Transverse colon (tissue), 4 donors: Measurements from ENCODE around the gene GLA. TPM values are rescaled to one million over a fixed set of nuclear protein-coding genes. Genes with fewer than 3 reads are reported as not detected.
A peak's percentile ranks its signal among the peaks of the same experiment; 100 is the strongest.

Experiments
- DNase-seq: peaks from one replicate; pipeline ENCODE4 v3.0.0-alpha.2; 2019
- H3K27ac ChIP-seq, 4 donors: fragments of 200-600 bp; sonication (generic); 2 replicates each; pipeline ENCODE4 v1.5.1; 2016 to 2018; ENCODE audit warnings: inconsistent platforms in 4 of 4
- H3K27me3 ChIP-seq: fragments of 200-600 bp; sonication (generic); 2 replicates; pipeline ENCODE4 v1.5.1; 2017; ENCODE audit warnings: inconsistent platforms
- H3K36me3 ChIP-seq, 4 donors: fragments of 200-600 bp; sonication (generic); 2 replicates each; pipeline ENCODE4 v1.5.1; 2017 to 2019; ENCODE audit warnings: inconsistent platforms in 4 of 4
- H3K4me1 ChIP-seq, 4 donors: fragments of 200-600 bp; sonication (generic); 2 replicates each; pipeline ENCODE4 v1.5.1; 2017 to 2020; ENCODE audit warnings: inconsistent platforms in 4 of 4
- H3K4me3 ChIP-seq, 4 donors: fragments of 200-600 bp; sonication (generic); 1 replicate in 1 of 4; 2 replicates in 3 of 4; pipeline versions ENCODE4 v1.5.1 to v1.6.1; 2017 to 2019; ENCODE audit warnings: inconsistent platforms in 4 of 4
- H3K9me3 ChIP-seq, 2 donors: fragments of 200-600 bp; sonication (generic); 2 replicates each; pipeline ENCODE4 v1.5.1; 2017 to 2019; ENCODE audit warnings: inconsistent platforms in 2 of 2
- CTCF ChIP-seq, 5 experiments: fragments of 200-600 bp in 3 of 5; fragments of 450-650 bp in 2 of 5; sonication (generic) in 3 of 5; IDR thresholded peaks; 1 replicate in 2 of 5; 2 replicates in 3 of 5; pipeline ENCODE4 v1.5.1; 2016 to 2017; ENCODE audit warnings: antibody characterized with exemption in 5 of 5, inconsistent platforms in 3 of 5, mild to moderate bottlenecking in 2 of 5, moderate library complexity in 1 of 5
- EP300 ChIP-seq: sonication (generic); formaldehyde crosslinking; IDR thresholded peaks from one replicate; pipeline ENCODE4 v1.6.1; 2017; ENCODE audit warnings: antibody characterized with exemption, low read depth
- POLR2A ChIP-seq: fragments of 450-650 bp; IDR thresholded peaks from one replicate; pipeline ENCODE4 v1.6.1; 2016; ENCODE audit warnings: antibody characterized with exemption, mild to moderate bottlenecking, moderate library complexity
- POLR2AphosphoS5 ChIP-seq, 3 donors: sonication (generic); formaldehyde crosslinking; IDR thresholded peaks; one replicate each; pipeline ENCODE4 v1.6.1; 2016; ENCODE audit warnings: antibody characterized with exemption in 3 of 3
- WGBS, 2 donors: methylation state at CpG; one replicate each; pipeline ENCODE4 v1.1.5; 2018; ENCODE audit warnings: low coverage in 1 of 2; 5-methylcytosine and 5-hydroxymethylcytosine counted together
- in situ Hi-C, 4 donors: fragments of 200-750 bp; cut with MboI; loops; one replicate each; pipeline versions ENCODE4 v1.15.0 to v1.15.1; 2017; ENCODE audit warnings: low sequenced_read_pairs in 3 of 4, low pct_ligation_motif_present in 1 of 4, low pct_unique_long_range_greater_than_20kb in 1 of 4
- intact Hi-C: fragments of 100-400 bp; cut with DNase I; formaldehyde crosslinking; loops from one replicate; pipeline ENCODE4 v1.15.1; 2023; ENCODE audit warnings: low total_unique reads
- total RNA-seq, 4 donors: library from RNA; depleted of rRNA; stranded (reverse); fragments of >200 nt; gene quantifications; one replicate each; pipeline ENCODE4 v1.1.0, GENCODE V29; 2016

Gene GLA
- total RNA-seq, 4 donors from 2014 or later, result 1.4 to 20.8 (median 13.5) TPM

DNA sequence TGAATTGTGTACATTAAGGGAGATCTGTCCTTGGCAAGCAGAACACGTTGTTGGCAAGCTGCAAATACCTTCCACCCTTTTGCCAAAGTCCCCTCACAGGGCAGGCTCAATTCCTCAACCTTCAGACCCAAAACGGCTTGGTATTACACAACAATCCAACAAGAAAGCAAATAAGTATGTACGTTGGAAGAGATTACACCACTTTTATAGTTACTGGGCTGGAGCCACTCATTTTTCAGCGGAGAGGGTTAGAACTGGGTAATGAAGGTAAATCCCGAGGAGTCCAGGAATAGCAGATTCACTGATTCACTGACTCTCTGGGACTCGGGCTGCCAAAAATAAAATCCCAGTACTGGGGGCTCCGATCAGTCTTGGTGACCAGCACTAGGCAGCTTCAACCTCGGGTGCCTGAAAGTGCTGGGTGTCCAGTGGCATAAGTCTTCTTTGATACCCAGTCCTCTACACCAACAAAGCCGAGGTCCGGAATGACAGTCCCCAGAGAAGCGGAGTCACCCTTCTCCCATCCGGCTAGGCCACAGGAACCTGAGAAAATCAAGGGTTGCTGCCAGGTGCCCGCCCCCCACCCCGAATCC, 59.8 kb downstream of the GLA start:
- H3K4me1 ChIP-seq, result peaks cover 0 to 10% (median 0%) of the 10 kb centered on the region in 4 donors
- intact Hi-C loops (no loop called here), in situ Hi-C loops (no loop called here)
- DNase-seq, result no peak
- 40% methylated on average over 14 of the region's 14 CpGs; no CpG with 5 or more reads in 1 of the 2 donors for WGBS, 2 donors
- no peaks in the 10 kb centered on the region for H3K36me3 ChIP-seq
- peak overlapping the region; percentile 33 to 77 (median 64) for H3K4me3 ChIP-seq
- H3K27ac ChIP-seq, result peak overlapping the region; percentile 84 to 92 (median 88)
- H3K27me3 ChIP-seq, result no peaks in the 10 kb centered on the region
- H3K9me3 ChIP-seq, result no peaks in the 10 kb centered on the region
- TF ChIP-seq EP300, result no peak
- no peak for TF ChIP-seq POLR2AphosphoS5 (IDR thresholded peaks at IDR 0.05)
- no peak for TF ChIP-seq CTCF (IDR thresholded peaks at IDR 0.05)
- no peak for TF ChIP-seq POLR2A

Other genes starting within 250 kb of the GLA start
- gene DRP2, start 188.1 kb downstream of the GLA start, total RNA-seq, result 1 to 10 TPM in 1 of 4 donors, under 1 TPM in 3; 0.20 to 1.5 (median 0.81) TPM
- under 1 TPM in 2 of 4 donors, not detected in 2; 0.64 to 0.75 TPM for gene TAF7L, start 116.6 kb downstream of the GLA start, total RNA-seq
- 1 to 10 TPM; 2.8 to 8.6 (median 5.5) TPM for gene TIMM8A, start 59.2 kb downstream of the GLA start, total RNA-seq
- 1 to 10 TPM in 3 of 4 donors, under 1 TPM in 1; 0.40 to 7.9 (median 4.4) TPM for gene BTK, start 21.7 kb downstream of the GLA start, total RNA-seq
- 100 to 1,000 TPM; 227 to 838 (median 617) TPM for gene RPL36A, start 16.9 kb downstream of the GLA start, total RNA-seq
- 10 to 100 TPM in 3 of 4 donors, 1 to 10 TPM in 1; 9.7 to 46.1 (median 33.2) TPM for gene HNRNPH2, start 297 bp upstream of the GLA start, total RNA-seq
- gene ARMCX4, start 77.5 kb upstream of the GLA start, total RNA-seq, result 10 to 100 TPM in 2 of 4 donors, 1 to 10 TPM in 2; 3.8 to 41.5 (median 10.6) TPM
- 10 to 100 TPM in 2 of 4 donors, 1 to 10 TPM in 2; 5.2 to 16.1 (median 12.1) TPM for gene ARMCX1, start 142.6 kb upstream of the GLA start, total RNA-seq
- 10 to 100 TPM in 1 of 4 donors, 1 to 10 TPM in 1, not detected in 2; 7.2 to 13.5 TPM for gene ARMCX6, start 210.1 kb upstream of the GLA start, total RNA-seq
- 10 to 100 TPM; 18.7 to 38.5 (median 25.2) TPM for gene ARMCX3, start 215.2 kb upstream of the GLA start, total RNA-seq